ENCODE results near the gene PRKCE. TPM values are rescaled to one million over a fixed set of nuclear protein-coding genes. Genes with fewer than 3 reads are reported as not detected.

The PRKCE gene
- total RNA-seq, 2 donors from 2014 or later = 7.2 to 25.4 TPM

- H3K9me3 ChIP-seq = no peaks in the 10 kb centered on the region
- intact Hi-C loops (cut with DNase I) = loop anchor here (5.0 kb wide), 1 partner anchor 162 kb away; no protein-coding TSS in a partner anchor
- no peak for DNase-seq (ENCODE audit: low spot score)
- H3K4me1 ChIP-seq (replicated peaks) = peaks cover 9% of the 10 kb centered on the region
- no peaks in the 10 kb centered on the region for H3K27me3 ChIP-seq (replicated peaks; ENCODE audit: insufficient read depth)
- H3K36me3 ChIP-seq = no peaks in the 10 kb centered on the region
- no peak for TF ChIP-seq POLR2AphosphoS5 (IDR thresholded peaks at IDR 0.05)
- TF ChIP-seq, protein P1, sequence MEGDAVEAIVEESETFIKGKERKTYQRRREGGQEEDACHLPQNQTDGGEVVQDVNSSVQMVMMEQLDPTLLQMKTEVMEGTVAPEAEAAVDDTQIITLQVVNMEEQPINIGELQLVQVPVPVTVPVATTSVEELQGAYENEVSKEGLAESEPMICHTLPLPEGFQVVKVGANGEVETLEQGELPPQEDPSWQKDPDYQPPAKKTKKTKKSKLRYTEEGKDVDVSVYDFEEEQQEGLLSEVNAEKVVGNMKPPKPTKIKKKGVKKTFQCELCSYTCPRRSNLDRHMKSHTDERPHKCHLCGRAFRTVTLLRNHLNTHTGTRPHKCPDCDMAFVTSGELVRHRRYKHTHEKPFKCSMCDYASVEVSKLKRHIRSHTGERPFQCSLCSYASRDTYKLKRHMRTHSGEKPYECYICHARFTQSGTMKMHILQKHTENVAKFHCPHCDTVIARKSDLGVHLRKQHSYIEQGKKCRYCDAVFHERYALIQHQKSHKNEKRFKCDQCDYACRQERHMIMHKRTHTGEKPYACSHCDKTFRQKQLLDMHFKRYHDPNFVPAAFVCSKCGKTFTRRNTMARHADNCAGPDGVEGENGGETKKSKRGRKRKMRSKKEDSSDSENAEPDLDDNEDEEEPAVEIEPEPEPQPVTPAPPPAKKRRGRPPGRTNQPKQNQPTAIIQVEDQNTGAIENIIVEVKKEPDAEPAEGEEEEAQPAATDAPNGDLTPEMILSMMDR (IDR thresholded peaks at IDR 0.05) = no peak
- no peak for TF ChIP-seq POLR2A (IDR thresholded peaks at IDR 0.05)
- H3K27ac ChIP-seq = no peak overlapping the region
- H3K4me3 ChIP-seq = no peak overlapping the region
- 94% methylated on average over 4 of the region's 4 CpGs for WGBS
Observed at GRCh38 chr2:46130511-46130910, 479.0 kb downstream of the PRKCE start.

- Histone ChIP-seq H3K27ac (no peak overlapping the region), H3K4me1 (replicated peaks) (peaks cover 9% of the 10 kb centered on the region), H3K27me3 (replicated peaks; ENCODE audit: insufficient read depth) (no peaks in the 10 kb centered on the region), H3K9me3 (no peaks in the 10 kb centered on the region), H3K4me3 (no peak overlapping the region), H3K36me3 (no peaks in the 10 kb centered on the region)
- no peak for DNase-seq (ENCODE audit: low spot score)
- WGBS = 97% methylated on average over 8 of the region's 8 CpGs
- intact Hi-C loops (cut with DNase I) = loop anchor here (5.0 kb wide), 1 partner anchor 159 kb away; no protein-coding TSS in a partner anchor
- TF ChIP-seq POLR2AphosphoS5 (IDR thresholded peaks at IDR 0.05) (no peak), POLR2A (IDR thresholded peaks at IDR 0.05) (no peak)
- TF ChIP-seq, protein P1 (IDR thresholded peaks at IDR 0.05) = no peak
Observed at GRCh38 chr2:46132996-46133395, 481.5 kb downstream of the PRKCE start.

DNA sequence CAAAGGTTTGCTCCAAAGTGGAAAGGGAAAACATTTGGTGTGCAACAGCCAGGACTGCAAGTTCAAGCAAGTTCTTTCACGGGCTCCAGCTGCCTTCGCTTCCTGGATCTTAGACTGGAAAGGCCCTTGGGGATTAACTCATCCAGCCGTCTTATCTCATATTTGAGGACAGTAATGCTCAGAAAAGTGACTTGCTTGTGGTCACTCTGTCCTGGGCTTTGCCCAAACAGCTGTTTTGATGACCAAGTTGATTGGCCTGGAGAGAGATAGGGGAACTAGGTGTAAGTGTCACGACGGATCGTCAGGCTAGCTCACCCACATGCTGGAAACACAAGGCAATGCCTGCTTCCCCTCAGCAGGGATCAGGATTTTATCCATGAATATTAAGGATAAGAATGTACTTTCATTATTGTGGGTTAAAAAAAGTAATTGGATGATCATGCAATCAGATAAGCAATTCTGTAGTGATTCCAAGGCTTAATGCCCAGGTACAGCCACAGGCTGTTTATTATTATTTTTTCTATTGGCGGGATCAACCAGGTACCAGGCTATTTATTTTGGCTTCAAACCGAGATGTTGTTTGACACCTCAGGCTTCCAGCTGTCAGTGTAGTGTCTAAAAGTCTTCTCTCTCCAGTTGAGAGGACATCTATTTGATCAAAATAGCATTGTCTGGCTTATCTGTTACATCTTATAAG, 483.2 kb downstream of the PRKCE start:
- no peak overlapping the region for H3K4me3 ChIP-seq
- WGBS = 14% methylated on average over 8 of the region's 8 CpGs
- H3K9me3 ChIP-seq = no peaks in the 10 kb centered on the region
- H3K4me1 ChIP-seq (replicated peaks) = peaks cover 9% of the 10 kb centered on the region
- no peaks in the 10 kb centered on the region for H3K27me3 ChIP-seq (replicated peaks; ENCODE audit: insufficient read depth)
- intact Hi-C loops (cut with DNase I) = loop anchor here (5.0 kb wide), 1 partner anchor 158 kb away; no protein-coding TSS in a partner anchor
- H3K27ac ChIP-seq = peak overlapping the region; percentile 56 to 71
- H3K36me3 ChIP-seq = no peaks in the 10 kb centered on the region
- peak; percentile 68 for DNase-seq (ENCODE audit: low spot score)
- TF ChIP-seq POLR2AphosphoS5 (IDR thresholded peaks at IDR 0.05) (peak; percentile 66), POLR2A (IDR thresholded peaks at IDR 0.05) (no peak)

DNA sequence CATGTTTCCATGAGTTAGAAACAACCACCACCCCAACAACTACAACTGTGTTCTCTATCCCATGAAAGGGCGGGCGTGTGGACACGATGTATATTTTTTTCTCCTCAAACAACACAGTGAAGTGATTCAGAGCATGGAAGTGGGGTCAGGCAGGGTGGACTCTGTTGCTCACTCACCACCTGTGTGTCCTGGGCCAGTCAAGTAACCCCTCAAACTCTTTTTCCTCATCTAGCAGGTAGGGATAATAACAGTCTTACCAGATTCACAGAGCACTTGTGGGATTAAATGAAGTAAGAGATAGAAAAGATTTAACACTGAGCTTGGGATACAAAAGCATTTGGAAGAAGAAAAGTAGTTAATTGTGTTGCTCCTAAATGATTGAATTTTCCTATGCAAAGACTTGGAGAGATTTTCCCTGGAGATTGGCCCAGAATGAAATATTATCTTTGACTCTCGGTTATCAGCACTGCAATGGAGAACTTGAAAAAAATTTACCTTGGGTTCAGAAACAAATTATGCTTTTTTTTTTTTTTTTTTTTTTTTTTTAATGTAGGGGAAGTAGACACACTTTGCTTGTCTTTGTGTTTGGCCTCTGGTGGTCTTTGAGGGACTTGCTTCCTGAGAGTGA, 483.9 kb downstream of the PRKCE start:
- no peak overlapping the region for H3K4me3 ChIP-seq
- H3K36me3 ChIP-seq = no peaks in the 10 kb centered on the region
- TF ChIP-seq POLR2AphosphoS5 (IDR thresholded peaks at IDR 0.05) = no peak
- TF ChIP-seq POLR2A (IDR thresholded peaks at IDR 0.05) = no peak
- TF ChIP-seq, protein P1 (IDR thresholded peaks at IDR 0.05) = no peak
- H3K27ac ChIP-seq = peak overlapping the region; percentile 56 to 71
- peaks cover 9% of the 10 kb centered on the region for H3K4me1 ChIP-seq (replicated peaks)
- intact Hi-C loops (cut with DNase I) = no loop called here
- H3K27me3 ChIP-seq (replicated peaks; ENCODE audit: insufficient read depth) = no peaks in the 10 kb centered on the region
- no peaks in the 10 kb centered on the region for H3K9me3 ChIP-seq
- 34% methylated on average over 4 of the region's 4 CpGs for WGBS
- DNase-seq (ENCODE audit: low spot score) = no peak

DNA sequence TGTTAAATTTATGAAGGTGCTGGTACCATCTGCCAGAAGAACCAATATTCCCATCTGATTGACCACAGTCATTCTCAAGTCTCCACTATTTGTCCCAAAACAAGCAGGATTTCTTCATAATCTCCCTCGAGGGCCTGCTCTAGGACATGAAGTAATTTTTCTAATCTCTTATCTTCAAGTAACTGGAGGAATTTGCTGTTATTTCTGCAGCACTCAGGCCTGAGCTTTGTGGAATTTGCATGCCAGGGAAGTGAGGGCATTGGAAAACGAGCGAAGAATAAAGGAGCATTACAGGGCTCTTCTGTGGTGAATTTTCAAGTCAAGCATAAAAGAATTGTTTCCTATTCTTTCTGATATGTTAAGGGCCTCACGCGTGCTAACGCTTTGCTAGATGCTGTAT, 484.5 kb downstream of the PRKCE start:
- peaks cover 9% of the 10 kb centered on the region for H3K4me1 ChIP-seq (replicated peaks)
- no peaks in the 10 kb centered on the region for H3K27me3 ChIP-seq (replicated peaks; ENCODE audit: insufficient read depth)
- H3K9me3 ChIP-seq = no peaks in the 10 kb centered on the region
- TF ChIP-seq, protein P1 (IDR thresholded peaks at IDR 0.05) = no peak
- TF ChIP-seq POLR2AphosphoS5 (IDR thresholded peaks at IDR 0.05) = no peak
- TF ChIP-seq POLR2A (IDR thresholded peaks at IDR 0.05) = no peak
- no peaks in the 10 kb centered on the region for H3K36me3 ChIP-seq
- DNase-seq (ENCODE audit: low spot score) = no peak
- no peak overlapping the region for H3K4me3 ChIP-seq
- 79% methylated on average over 6 of the region's 6 CpGs for WGBS
- H3K27ac ChIP-seq = no peak overlapping the region
- intact Hi-C loops (cut with DNase I) = no loop called here
